SU-DHL-6 (cell line): ENCODE measurements around the gene ACY1.

Experiments
- H2AFZ ChIP-seq: fragments of 200-600 bp; sonication (generic); 2 replicates; pipeline ENCODE4 v1.6.1; 2014; ENCODE audit warnings: low read depth, mild to moderate bottlenecking, moderate library complexity, mixed read lengths, antibody characterized with exemption, low read length; ENCODE audit not compliant: severe bottlenecking
- H3F3A ChIP-seq: fragments of 200-600 bp; shearing (Covaris generic); 2 replicates; pipeline ENCODE4 v1.6.0; 2016; ENCODE audit warnings: antibody characterized with exemption, mild to moderate bottlenecking; ENCODE audit not compliant: insufficient read depth
- H3K27ac ChIP-seq: fragments of 200-600 bp; sonication (generic); 2 replicates; pipeline ENCODE4 v1.5.1; 2016; ENCODE audit warnings: low read depth, mild to moderate bottlenecking, low read length, moderate library complexity, mixed read lengths
- H3K27me3 ChIP-seq: fragments of 200-600 bp; sonication (generic), shearing (Covaris generic); 2 replicates; pipeline ENCODE4 v1.6.0; 2014; ENCODE audit warnings: mild to moderate bottlenecking, low read length
- H3K36me3 ChIP-seq: fragments of 200-600 bp; sonication (generic); 2 replicates; pipeline ENCODE4 v1.6.1; 2014; ENCODE audit warnings: mild to moderate bottlenecking, low read length, mixed read lengths
- H3K4me2 ChIP-seq: fragments of 300-600, 200-600 bp; shearing (Covaris generic), sonication (generic); 2 replicates; pipeline ENCODE4 v1.6.0; 2014; ENCODE audit warnings: low read length, low read depth, mild to moderate bottlenecking; ENCODE audit not compliant: poor library complexity, severe bottlenecking
- H3K4me3 ChIP-seq: fragments of 200-600 bp; sonication (generic); 2 replicates; pipeline ENCODE4 v1.5.1; 2014; ENCODE audit warnings: antibody characterized with exemption, low read length, mild to moderate bottlenecking, mixed read lengths; ENCODE audit not compliant: insufficient read depth, poor library complexity, severe bottlenecking
- H3K79me2 ChIP-seq: fragments of 200-600 bp; sonication (generic); 2 replicates; pipeline ENCODE4 v1.6.1; 2014; ENCODE audit warnings: mild to moderate bottlenecking, low read length, moderate library complexity; ENCODE audit not compliant: insufficient read depth
- H3K9ac ChIP-seq: fragments of 200-600 bp; sonication (generic); 2 replicates; pipeline ENCODE4 v1.7.0; 2014; ENCODE audit warnings: mild to moderate bottlenecking, low read length
- H3K9me2 ChIP-seq: fragments of 200-600 bp; sonication (generic); replicated peaks from 2 replicates; pipeline ENCODE4 v1.6.1; 2014; ENCODE audit warnings: low read length; ENCODE audit not compliant: insufficient read depth
- H3K9me3 ChIP-seq: fragments of 200-600 bp; sonication (generic); 2 replicates; pipeline ENCODE4 v1.6.1; 2014; ENCODE audit warnings: low read length, mixed read lengths; ENCODE audit not compliant: insufficient read depth
- H4K20me1 ChIP-seq: fragments of 200-600 bp; sonication (generic); 2 replicates; pipeline ENCODE4 v1.6.1; 2014; ENCODE audit warnings: low read depth, mild to moderate bottlenecking, antibody characterized with exemption, low read length, moderate library complexity, mixed read lengths
- CTCF ChIP-seq: fragments of 200-600 bp; sonication (generic); IDR thresholded peaks from one replicate; pipeline ENCODE4 v1.5.1; 2017; ENCODE audit warnings: antibody characterized with exemption, mild to moderate bottlenecking, low read length, moderate library complexity; ENCODE audit not compliant: insufficient read depth, poor library complexity, severe bottlenecking
- EZH2phosphoT487 ChIP-seq: fragments of 200-600 bp; sonication (generic), shearing (Covaris generic); conservative IDR thresholded peaks from 2 replicates; pipeline ENCODE4 v1.6.1; 2018; ENCODE audit warnings: mild to moderate bottlenecking, antibody characterized with exemption, low read length, moderate library complexity, mixed read lengths

ACY1 gene

GRCh38 chr3:51968170-51968775 is 15.1 kb upstream of the ACY1 start:
- no peaks in the 10 kb centered on the region for H3K27me3 ChIP-seq
- H3K36me3 ChIP-seq = no peaks in the 10 kb centered on the region
- H2AFZ ChIP-seq = peak overlapping the region; percentile 42
- peak overlapping the region; percentile 75 for H3K4me2 ChIP-seq
- H3K27ac ChIP-seq = 0 out of 2 replicates have a peak overlapping the region, but pooled peaks have one; percentile 32
- TF ChIP-seq CTCF (no peak), EZH2phosphoT487 (no peak)
- no peaks in the 10 kb centered on the region for H3K79me2 ChIP-seq
- H3K9me2 ChIP-seq = no peaks in the 10 kb centered on the region
- H3K9me3 ChIP-seq = no peaks in the 10 kb centered on the region
- H3K9ac ChIP-seq = peak overlapping the region; percentile 62
- no peaks in the 10 kb centered on the region for H4K20me1 ChIP-seq
- H3K4me3 ChIP-seq = peak overlapping the region; percentile 56
- 0 out of 2 replicates have a peak, but pooled peaks cover 7% of the 10 kb centered on the region for H3F3A ChIP-seq

GRCh38 chr3:51968883-51969678 is 14.3 kb upstream of the ACY1 start:
- Histone ChIP-seq H3K27me3 (no peaks in the 10 kb centered on the region), H3K9me3 (no peaks in the 10 kb centered on the region), H3F3A (0 out of 2 replicates have a peak, but pooled peaks cover 7% of the 10 kb centered on the region), H4K20me1 (no peaks in the 10 kb centered on the region), H3K4me2 (no peak overlapping the region), H3K9ac (no peak overlapping the region), H3K4me3 (no peak overlapping the region), H3K36me3 (no peaks in the 10 kb centered on the region), H2AFZ (no peak overlapping the region), H3K79me2 (peaks cover 5% of the 10 kb centered on the region; the same call in 1 of the 2 replicates), H3K27ac (0 out of 2 replicates have a peak overlapping the region, but pooled peaks have one; percentile 15), H3K9me2 (no peaks in the 10 kb centered on the region)
- no peak for TF ChIP-seq EZH2phosphoT487
- no peak for TF ChIP-seq CTCF

GRCh38 chr3:51969841-51970240 is 13.5 kb upstream of the ACY1 start:
- Histone ChIP-seq H2AFZ (no peak overlapping the region), H3K36me3 (no peaks in the 10 kb centered on the region), H4K20me1 (no peaks in the 10 kb centered on the region), H3F3A (peaks cover 10% of the 10 kb centered on the region; the same call in 1 of the 2 replicates), H3K9me2 (no peaks in the 10 kb centered on the region), H3K9ac (no peak overlapping the region), H3K27ac (no peak overlapping the region), H3K27me3 (no peaks in the 10 kb centered on the region), H3K9me3 (no peaks in the 10 kb centered on the region), H3K4me2 (no peak overlapping the region), H3K4me3 (no peak overlapping the region), H3K79me2 (peaks cover 5% of the 10 kb centered on the region; the same call in 1 of the 2 replicates)
- no peak for TF ChIP-seq EZH2phosphoT487
- TF ChIP-seq CTCF = no peak
